Panc1 (cell line): Measurements from ENCODE around the gene G2E3. TPM values are rescaled to one million over a fixed set of nuclear protein-coding genes. Genes with fewer than 3 reads are reported as not detected.

Experiments used
- ATAC-seq: fragments of 200-7000 bp; cut with Tn5 transposase; 2 replicates; pipeline ENCODE4 v1.9.1; 2020; ENCODE audit warnings: mild to moderate bottlenecking, moderate library complexity
- BruUV-seq: library from RNA; stranded (reverse); fragments of 400-500 nt; replicated peaks from 2 replicates; lab custom pipeline; 2021; lab: Mats Ljungman, UMichigan
- CTCF ChIA-PET: fragments of 300-600 bp; sonication (Branson Sonifier 250); formaldehyde crosslinking; loops from one replicate; lab custom pipeline; 2022; ENCODE audit warnings: antibody characterized with exemption; lab: Charles Lee
- POLR2A ChIA-PET: fragments of 300-600 bp; sonication (Branson Sonifier 250); formaldehyde crosslinking; loops from one replicate; lab custom pipeline; 2022; ENCODE audit warnings: antibody characterized with exemption; lab: Charles Lee
- DNase-seq: peaks from one replicate; pipeline ENCODE4 v3.0.0-alpha.2; 2010; ENCODE audit warnings: low read depth, low spot score
- H3K27ac ChIP-seq: 2 replicates; pipeline ENCODE4 v1.5.1; 2011; ENCODE audit warnings: mild to moderate bottlenecking, low read length, inconsistent platforms
- H3K27me3 ChIP-seq: fragments of 200-500 bp; sonication (Bioruptor generic); 2 replicates; pipeline ENCODE4 v1.6.0; 2014; ENCODE audit warnings: low read length, inconsistent platforms; ENCODE audit not compliant: control insufficient read depth, insufficient read depth
- H3K36me3 ChIP-seq: fragments of 200-500 bp; sonication (Bioruptor generic); 2 replicates; pipeline ENCODE4 v1.5.1; 2014; ENCODE audit warnings: inconsistent platforms, mild to moderate bottlenecking, low read length, moderate library complexity; ENCODE audit not compliant: control insufficient read depth, insufficient read depth
- H3K4me1 ChIP-seq: 2 replicates; pipeline ENCODE4 v1.5.1; 2011; ENCODE audit warnings: inconsistent platforms, mild to moderate bottlenecking, low read length, moderate library complexity; ENCODE audit not compliant: control insufficient read depth, insufficient read depth
- H3K4me3 ChIP-seq, 2 experiments: 2 replicates each; pipeline ENCODE4 v1.5.1; 2011 to 2012; ENCODE audit warnings: low read depth in 2 of 2, low read length in 2 of 2, mild to moderate bottlenecking in 2 of 2, inconsistent platforms in 1 of 2, moderate library complexity in 1 of 2
- H3K9me3 ChIP-seq: fragments of 200-500 bp; sonication (Bioruptor generic); 2 replicates; pipeline ENCODE4 v1.5.1; 2014; ENCODE audit warnings: low read depth, mild to moderate bottlenecking, inconsistent platforms, low read length, moderate library complexity; ENCODE audit not compliant: control insufficient read depth, insufficient read depth
- POLR2AphosphoS5 ChIP-seq: IDR thresholded peaks from 2 replicates; pipeline ENCODE4 v1.6.1; 2012; ENCODE audit warnings: mild to moderate bottlenecking, low read depth, low read length, moderate library complexity
- SIN3A ChIP-seq: IDR thresholded peaks from 2 replicates; pipeline ENCODE4 v1.6.1; 2012; ENCODE audit warnings: low read depth, mild to moderate bottlenecking, low read length, moderate library complexity, borderline replicate concordance; ENCODE audit not compliant: insufficient read depth
- TCF7L2 ChIP-seq: IDR thresholded peaks from 2 replicates; pipeline ENCODE4 v1.6.1; 2011; ENCODE audit warnings: mild to moderate bottlenecking, low read depth, low read length, inconsistent platforms
- in situ Hi-C: cut with HindIII; loops from 2 replicates; pipeline ENCODE4 v1.10.0; 2016; ENCODE audit warnings: low sequenced_read_pairs, low pct_unique_long_range_greater_than_20kb
- intact Hi-C: fragments of 100-400 bp; cut with micrococcal nuclease; formaldehyde crosslinking; loops from one replicate; pipeline ENCODE4 v1.10.0; 2022; ENCODE audit not compliant: unreplicated experiment
- total RNA-seq: library from RNA; stranded (reverse); gene quantifications from one replicate; pipeline ENCODE4 v1.2.1, GENCODE V29; 2021; ENCODE audit not compliant: unreplicated experiment
- TF ChIP-seq, protein P1 (sequence below), 2 experiments: IDR thresholded peaks; 2 replicates each; pipeline ENCODE4 v1.6.1; 2011 to 2012; ENCODE audit warnings: low read depth in 2 of 2, control low read depth in 1 of 2, low read length in 1 of 2, mild to moderate bottlenecking in 1 of 2, moderate library complexity in 1 of 2; ENCODE audit not compliant: insufficient read depth in 1 of 2
- TF ChIP-seq, protein P2 (sequence below): fragments of 450-650 bp; IDR thresholded peaks from 2 replicates; pipeline ENCODE4 v1.5.1; 2017; ENCODE audit warnings: mild to moderate bottlenecking

G2E3 gene
- total RNA-seq, 1 experiment from 2014 or later, result 27.5 TPM

DNA sequence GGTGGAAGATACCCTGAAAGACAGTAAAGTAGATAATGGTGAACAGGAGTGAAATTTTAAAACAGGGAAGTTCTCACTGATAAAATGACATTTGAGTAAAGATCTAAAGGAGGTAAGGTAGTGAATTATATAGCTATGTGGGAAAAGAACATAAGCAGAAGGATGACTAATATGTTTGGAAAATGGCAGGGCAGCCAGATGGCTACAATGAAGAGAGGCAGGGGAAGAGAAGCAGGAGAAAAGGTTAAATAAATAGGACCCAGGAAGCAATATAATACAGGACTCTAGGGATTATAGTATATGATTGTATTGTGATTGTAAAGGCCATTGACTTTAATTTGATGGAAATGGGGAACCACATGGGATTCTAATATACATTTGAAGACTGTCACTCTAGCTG is 96.2 kb downstream of the G2E3 start:
- H3K4me1 ChIP-seq, result no peaks in the 10 kb centered on the region
- no peak overlapping the region for H3K27ac ChIP-seq
- H3K9me3 ChIP-seq, result no peaks in the 10 kb centered on the region
- CTCF ChIA-PET, result interaction anchor here (0.6 kb wide), 1 partner anchor 30 kb away, joined by 5 read pairs; no protein-coding TSS in a partner anchor
- POLR2A ChIA-PET, result no interaction called here
- TF ChIP-seq SIN3A (no peak), POLR2AphosphoS5 (no peak), TCF7L2 (no peak)
- TF ChIP-seq, protein P1, sequence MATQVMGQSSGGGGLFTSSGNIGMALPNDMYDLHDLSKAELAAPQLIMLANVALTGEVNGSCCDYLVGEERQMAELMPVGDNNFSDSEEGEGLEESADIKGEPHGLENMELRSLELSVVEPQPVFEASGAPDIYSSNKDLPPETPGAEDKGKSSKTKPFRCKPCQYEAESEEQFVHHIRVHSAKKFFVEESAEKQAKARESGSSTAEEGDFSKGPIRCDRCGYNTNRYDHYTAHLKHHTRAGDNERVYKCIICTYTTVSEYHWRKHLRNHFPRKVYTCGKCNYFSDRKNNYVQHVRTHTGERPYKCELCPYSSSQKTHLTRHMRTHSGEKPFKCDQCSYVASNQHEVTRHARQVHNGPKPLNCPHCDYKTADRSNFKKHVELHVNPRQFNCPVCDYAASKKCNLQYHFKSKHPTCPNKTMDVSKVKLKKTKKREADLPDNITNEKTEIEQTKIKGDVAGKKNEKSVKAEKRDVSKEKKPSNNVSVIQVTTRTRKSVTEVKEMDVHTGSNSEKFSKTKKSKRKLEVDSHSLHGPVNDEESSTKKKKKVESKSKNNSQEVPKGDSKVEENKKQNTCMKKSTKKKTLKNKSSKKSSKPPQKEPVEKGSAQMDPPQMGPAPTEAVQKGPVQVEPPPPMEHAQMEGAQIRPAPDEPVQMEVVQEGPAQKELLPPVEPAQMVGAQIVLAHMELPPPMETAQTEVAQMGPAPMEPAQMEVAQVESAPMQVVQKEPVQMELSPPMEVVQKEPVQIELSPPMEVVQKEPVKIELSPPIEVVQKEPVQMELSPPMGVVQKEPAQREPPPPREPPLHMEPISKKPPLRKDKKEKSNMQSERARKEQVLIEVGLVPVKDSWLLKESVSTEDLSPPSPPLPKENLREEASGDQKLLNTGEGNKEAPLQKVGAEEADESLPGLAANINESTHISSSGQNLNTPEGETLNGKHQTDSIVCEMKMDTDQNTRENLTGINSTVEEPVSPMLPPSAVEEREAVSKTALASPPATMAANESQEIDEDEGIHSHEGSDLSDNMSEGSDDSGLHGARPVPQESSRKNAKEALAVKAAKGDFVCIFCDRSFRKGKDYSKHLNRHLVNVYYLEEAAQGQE (IDR thresholded peaks at IDR 0.05; ENCODE audit: insufficient read depth in 1 of 2, low read depth in 2 of 2, low read length in 1 of 2), result no peak
- TF ChIP-seq, protein P2, sequence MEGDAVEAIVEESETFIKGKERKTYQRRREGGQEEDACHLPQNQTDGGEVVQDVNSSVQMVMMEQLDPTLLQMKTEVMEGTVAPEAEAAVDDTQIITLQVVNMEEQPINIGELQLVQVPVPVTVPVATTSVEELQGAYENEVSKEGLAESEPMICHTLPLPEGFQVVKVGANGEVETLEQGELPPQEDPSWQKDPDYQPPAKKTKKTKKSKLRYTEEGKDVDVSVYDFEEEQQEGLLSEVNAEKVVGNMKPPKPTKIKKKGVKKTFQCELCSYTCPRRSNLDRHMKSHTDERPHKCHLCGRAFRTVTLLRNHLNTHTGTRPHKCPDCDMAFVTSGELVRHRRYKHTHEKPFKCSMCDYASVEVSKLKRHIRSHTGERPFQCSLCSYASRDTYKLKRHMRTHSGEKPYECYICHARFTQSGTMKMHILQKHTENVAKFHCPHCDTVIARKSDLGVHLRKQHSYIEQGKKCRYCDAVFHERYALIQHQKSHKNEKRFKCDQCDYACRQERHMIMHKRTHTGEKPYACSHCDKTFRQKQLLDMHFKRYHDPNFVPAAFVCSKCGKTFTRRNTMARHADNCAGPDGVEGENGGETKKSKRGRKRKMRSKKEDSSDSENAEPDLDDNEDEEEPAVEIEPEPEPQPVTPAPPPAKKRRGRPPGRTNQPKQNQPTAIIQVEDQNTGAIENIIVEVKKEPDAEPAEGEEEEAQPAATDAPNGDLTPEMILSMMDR, result no peak
- no peak overlapping the region for H3K4me3 ChIP-seq
- BruUV-seq, result no TSS peak
- in situ Hi-C loops (no loop called here), intact Hi-C loops (no loop called here)
- H3K27me3 ChIP-seq, result no peaks in the 10 kb centered on the region
- DNase-seq (no peak), ATAC-seq (no peak)
- peaks cover 13% of the 10 kb centered on the region; the same call in 1 of the 2 replicates for H3K36me3 ChIP-seq

DNA sequence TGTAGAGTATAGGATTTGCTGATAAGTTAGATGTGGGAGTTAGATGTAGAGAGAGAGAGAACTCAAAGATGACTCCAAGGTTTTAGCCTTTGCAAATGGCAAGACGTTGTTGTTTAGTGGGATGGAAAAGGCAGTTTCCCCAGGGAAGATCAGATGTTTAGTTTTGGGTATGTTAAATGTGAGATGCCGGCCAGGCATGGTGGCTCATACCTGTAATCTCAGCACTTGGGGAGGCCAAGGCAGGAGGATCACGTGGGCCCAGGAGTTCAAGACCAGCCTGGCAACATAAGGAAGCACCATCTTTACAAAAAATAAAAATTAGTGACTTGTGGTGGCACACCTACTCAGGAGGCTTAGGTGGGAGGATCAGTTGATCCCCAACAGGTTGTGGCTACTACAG is 96.7 kb downstream of the G2E3 start:
- ChIA-PET CTCF (interaction anchor here (0.6 kb wide), 1 partner anchor 30 kb away, joined by 5 read pairs; no protein-coding TSS in a partner anchor), POLR2A (no interaction called here)
- Histone ChIP-seq H3K27me3 (no peaks in the 10 kb centered on the region), H3K4me1 (no peaks in the 10 kb centered on the region), H3K4me3 (no peak overlapping the region), H3K27ac (no peak overlapping the region), H3K9me3 (no peaks in the 10 kb centered on the region), H3K36me3 (peaks cover 11% of the 10 kb centered on the region; the same call in 1 of the 2 replicates)
- no peak for DNase-seq
- TF ChIP-seq POLR2AphosphoS5 (no peak), TCF7L2 (no peak), SIN3A (no peak)
- TF ChIP-seq, protein P1 (IDR thresholded peaks at IDR 0.05; ENCODE audit: insufficient read depth in 1 of 2, low read depth in 2 of 2, low read length in 1 of 2), result no peak
- TF ChIP-seq, protein P2, result no peak
- in situ Hi-C loops (no loop called here), intact Hi-C loops (no loop called here)
- ATAC-seq, result no peak
- no TSS peak for BruUV-seq
